ENCODE data around the gene SPINDOC.

DNA sequence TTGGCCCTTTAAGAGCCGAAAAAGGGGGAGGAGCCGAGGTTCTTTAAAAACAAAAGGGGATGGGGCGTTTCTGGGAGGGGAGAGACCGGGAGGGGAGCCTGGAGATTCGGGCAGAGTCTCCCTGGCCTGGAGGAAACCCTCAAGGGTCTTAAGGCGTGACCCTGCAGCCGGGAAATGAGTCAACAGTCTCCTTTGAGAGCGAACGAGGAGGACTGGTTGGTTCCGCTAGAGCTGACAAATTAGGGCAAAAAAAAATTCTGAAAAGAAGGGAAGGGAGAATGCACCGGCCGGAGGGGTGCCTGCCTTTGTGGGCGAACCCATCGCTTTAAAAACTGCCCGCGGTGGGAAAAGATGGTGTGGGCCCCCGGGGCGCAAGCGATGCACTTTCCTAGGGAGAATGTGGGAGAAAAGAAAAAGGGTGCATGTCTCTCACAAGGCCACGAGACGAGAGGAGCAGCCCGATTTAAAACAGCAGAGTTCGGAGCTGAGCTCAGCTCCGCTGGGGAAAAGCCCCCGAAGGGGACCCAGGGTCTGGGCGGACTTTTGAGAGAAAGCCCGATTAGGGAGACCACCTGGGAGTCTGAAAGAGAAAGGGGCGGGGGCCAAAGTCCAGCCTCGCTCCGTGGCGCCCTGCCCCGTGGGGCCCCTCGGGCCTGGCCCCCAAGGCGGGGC lies 45.6 kb upstream of the SPINDOC start:
- no peak for TF ChIP-seq GATA2 (IDR thresholded peaks at IDR 0.05; ENCODE audit: low read depth, low read length)
- TF ChIP-seq GATA3 (IDR thresholded peaks at IDR 0.05; ENCODE audit: low read depth, low read length), result no peak
